GM19468 (cell line): ENCODE measurements around the gene RPS17.

Experiments used
- ATAC-seq: cut with Tn5 transposase; IDR thresholded peaks from one replicate; pipeline ENCODE4 v1.9.1; 2021; ENCODE audit warnings: mild to moderate bottlenecking, moderate library complexity, moderate number of reproducible peaks; ENCODE audit not compliant: unreplicated experiment; ENCODE audit errors: extremely low read depth

RPS17 gene

GRCh38 chr15:82540055-82540983, at the start of gene RPS17:
Gene RPS17, minus strand, starts transcription at chr15:82540457. Its CDS starts 29 bp downstream, at chr15:82540428.
- ATAC-seq, result peak; percentile 97

GRCh38 chr15:82587805-82588204, 47.5 kb upstream of the RPS17 start:
- ATAC-seq, result no peak

- ATAC-seq, result no peak
Observed at GRCh38 chr15:82585072-82585471, 44.8 kb upstream of the RPS17 start.

GRCh38 chr15:82580713-82581112, 40.5 kb upstream of the RPS17 start:
- ATAC-seq, result no peak

- ATAC-seq, result no peak
Observed at GRCh38 chr15:82575335-82575734, 35.1 kb upstream of the RPS17 start.

GRCh38 chr15:82572986-82573385, 32.7 kb upstream of the RPS17 start:
- ATAC-seq, result no peak

GRCh38 chr15:82572311-82572710, 32.1 kb upstream of the RPS17 start:
- ATAC-seq, result no peak

- ATAC-seq, result no peak
Observed at GRCh38 chr15:82571722-82572222, 31.5 kb upstream of the RPS17 start.

- ATAC-seq, result no peak
Observed at GRCh38 chr15:82570721-82571508, 30.7 kb upstream of the RPS17 start.

- no peak for ATAC-seq
Observed at GRCh38 chr15:82569834-82570233, 29.6 kb upstream of the RPS17 start.

- ATAC-seq, result no peak
Observed at GRCh38 chr15:82568986-82569385, 28.7 kb upstream of the RPS17 start.

- no peak for ATAC-seq
Observed at GRCh38 chr15:82567661-82568060, 27.4 kb upstream of the RPS17 start.

GRCh38 chr15:82566690-82567089, 26.4 kb upstream of the RPS17 start:
- no peak for ATAC-seq

GRCh38 chr15:82558502-82558901, 18.2 kb upstream of the RPS17 start:
- ATAC-seq, result no peak

GRCh38 chr15:82556315-82557035, 16.2 kb upstream of the RPS17 start:
- no peak for ATAC-seq

- ATAC-seq, result no peak
Observed at GRCh38 chr15:82554849-82555248, 14.6 kb upstream of the RPS17 start.

- ATAC-seq, result no peak
Observed at GRCh38 chr15:82554351-82554750, 14.1 kb upstream of the RPS17 start.

GRCh38 chr15:82553846-82554245, 13.6 kb upstream of the RPS17 start:
- ATAC-seq, result no peak

- no peak for ATAC-seq
Observed at GRCh38 chr15:82552861-82553260, 12.6 kb upstream of the RPS17 start.

GRCh38 chr15:82551646-82552247, 11.5 kb upstream of the RPS17 start:
- ATAC-seq, result no peak
